GM18861 (cell line): ENCODE data around the gene OR6T1.

Experiments used
- ATAC-seq: cut with Tn5 transposase; IDR thresholded peaks from one replicate; pipeline ENCODE4 v1.9.1; 2021; ENCODE audit not compliant: unreplicated experiment

OR6T1 gene, protein sequence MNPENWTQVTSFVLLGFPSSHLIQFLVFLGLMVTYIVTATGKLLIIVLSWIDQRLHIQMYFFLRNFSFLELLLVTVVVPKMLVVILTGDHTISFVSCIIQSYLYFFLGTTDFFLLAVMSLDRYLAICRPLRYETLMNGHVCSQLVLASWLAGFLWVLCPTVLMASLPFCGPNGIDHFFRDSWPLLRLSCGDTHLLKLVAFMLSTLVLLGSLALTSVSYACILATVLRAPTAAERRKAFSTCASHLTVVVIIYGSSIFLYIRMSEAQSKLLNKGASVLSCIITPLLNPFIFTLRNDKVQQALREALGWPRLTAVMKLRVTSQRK

DNA sequence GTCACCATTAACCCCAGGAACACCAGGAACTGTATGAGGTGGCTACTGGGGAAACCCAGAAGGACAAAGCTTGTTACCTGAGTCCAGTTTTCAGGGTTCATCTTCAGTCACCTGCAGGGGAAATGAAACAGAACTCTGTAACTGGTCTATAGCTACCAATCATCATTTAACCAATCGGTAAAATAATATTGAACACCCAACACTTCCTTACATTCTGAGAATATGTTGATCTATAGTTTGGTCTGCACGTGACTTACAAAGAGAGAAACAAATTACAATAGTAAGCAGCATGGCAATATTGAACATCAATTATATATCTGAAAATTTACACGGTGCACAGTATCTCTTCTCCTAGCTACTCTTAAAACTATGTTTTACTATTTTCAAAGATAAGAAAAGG lies at the start of gene OR6T1:
Gene OR6T1, minus strand, starts transcription at position 101 of the 400 bp plus-strand sequence. Its CDS starts 0 bp downstream, at position 101.
- no peak for ATAC-seq

DNA sequence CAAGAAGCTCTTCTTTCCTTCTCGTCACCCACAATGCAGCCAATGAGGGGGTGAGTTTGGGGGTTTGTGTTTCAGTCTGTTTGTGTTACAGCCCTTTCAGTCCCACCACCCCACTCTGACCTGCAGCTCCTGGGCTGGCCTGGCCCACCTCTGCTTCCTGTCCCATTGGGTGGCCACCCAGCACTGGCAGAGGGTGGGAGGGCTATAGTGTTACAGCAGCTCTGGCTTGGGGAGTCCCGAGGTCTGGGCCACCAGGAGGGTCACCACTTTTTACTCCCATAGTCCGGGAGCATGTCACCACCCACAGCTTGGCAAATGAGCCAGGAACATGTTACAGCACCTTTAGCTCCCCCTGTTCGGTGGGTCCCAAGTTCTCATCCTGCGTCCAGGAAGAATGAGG lies 35.7 kb upstream of the OR6T1 start:
- ATAC-seq, result no peak

DNA sequence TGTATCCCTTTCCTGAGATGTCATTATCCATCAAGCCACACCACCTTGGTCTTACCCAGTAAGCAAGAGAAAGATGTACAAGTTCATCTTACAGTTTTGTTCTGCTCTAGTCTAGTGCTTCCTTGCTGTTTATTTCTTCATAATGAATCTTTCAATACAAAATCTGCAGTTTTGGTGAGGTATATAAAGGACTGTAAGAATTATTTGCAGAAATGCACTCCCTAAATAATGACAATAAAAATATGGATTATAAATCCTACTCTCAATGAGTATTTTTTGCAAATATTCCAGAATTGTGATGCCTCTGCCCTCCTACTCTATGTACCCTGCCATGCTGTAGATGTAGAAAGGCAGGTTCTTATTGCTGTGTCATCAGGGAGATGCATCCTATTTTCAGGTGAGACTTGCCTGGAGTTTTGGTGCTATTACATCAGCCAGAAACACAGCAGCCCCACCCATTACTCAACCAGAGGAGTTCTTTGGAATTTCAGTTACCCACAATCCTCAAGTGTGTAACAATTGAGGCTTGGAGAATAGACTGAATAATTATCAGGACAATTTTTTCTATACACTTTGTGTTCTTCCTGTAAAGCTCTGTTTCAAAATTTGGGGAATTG lies 34.2 kb upstream of the OR6T1 start, which contains the start of gene OR10S1:
Gene OR10S1, minus strand, starts transcription at position 51 of the 617 bp plus-strand sequence. CDS start 117 bp downstream, outside the sequence.
- no peak for ATAC-seq

DNA sequence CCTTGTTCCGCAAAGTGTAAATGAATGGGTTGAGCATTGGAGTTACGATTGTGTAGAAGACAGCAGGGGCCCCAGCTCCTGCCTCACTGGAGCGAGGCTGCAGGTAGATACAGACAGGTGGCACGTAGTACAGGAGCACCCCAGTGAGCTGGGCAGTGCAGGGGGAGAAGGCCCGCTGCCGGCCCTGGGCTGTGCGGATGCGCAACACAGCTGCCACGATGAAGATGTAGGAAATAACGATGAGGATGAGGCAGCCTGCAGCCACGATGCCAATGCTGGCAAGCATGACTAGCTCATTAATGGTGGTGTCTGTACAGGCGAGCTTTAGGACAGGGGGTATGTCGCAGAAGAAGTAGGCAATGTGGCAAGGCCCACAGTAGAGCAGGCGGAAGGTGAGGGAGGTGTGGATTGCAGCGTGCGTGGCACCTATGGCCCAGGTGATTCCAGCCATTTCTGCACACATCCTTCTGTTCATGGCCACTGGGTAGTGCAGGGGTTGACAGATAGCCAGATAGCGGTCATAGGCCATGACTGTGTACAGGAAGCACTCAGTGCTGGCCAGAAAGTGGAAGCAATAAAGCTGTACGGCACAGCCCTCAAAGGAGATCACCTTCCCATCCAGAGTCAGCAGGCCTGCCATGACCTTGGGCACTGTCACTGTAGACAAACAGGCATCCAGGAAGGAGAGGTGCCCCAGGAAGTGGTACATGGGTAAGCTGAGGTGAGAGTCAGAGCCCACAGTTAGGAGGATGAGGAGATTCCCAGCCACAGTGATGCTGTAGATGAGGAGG lies 33.3 kb upstream of the OR6T1 start:
- no peak for ATAC-seq

DNA sequence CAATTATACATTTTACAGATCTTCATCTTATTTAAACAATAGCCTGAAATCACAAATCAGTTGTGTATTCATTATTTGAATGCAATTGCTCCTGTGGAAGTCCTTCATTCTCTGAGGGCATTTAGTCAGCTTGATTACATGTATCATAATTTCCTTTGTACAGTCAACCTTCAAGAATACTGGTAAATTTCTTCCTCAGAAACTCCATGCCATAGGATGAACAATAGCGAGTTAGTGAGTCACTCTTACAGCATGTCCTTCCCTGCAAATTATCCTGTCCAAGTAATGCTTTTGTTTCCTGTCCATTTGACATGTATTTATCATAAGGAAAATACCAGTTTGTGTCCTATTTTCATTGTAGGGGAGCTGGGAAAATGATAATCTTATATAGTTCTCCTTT lies 30.2 kb upstream of the OR6T1 start:
- no peak for ATAC-seq

DNA sequence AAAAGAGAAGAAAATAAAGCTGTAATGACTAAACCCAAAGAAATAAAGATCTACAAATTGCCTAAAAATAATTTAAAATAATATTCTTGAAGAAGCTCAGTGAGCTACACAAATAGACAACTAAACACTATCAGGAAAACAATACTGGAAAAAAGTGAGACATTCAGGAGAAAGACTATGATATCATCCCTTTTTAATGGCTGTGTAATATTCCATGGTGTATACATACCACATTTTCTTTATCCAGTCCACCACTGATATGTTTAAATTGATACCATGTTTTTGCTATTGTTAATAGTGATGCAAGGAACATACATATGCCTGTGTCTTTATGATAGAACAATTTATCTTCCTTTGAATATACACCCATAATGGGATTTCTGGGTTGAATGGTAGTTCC lies 13.1 kb upstream of the OR6T1 start:
- ATAC-seq, result no peak

DNA sequence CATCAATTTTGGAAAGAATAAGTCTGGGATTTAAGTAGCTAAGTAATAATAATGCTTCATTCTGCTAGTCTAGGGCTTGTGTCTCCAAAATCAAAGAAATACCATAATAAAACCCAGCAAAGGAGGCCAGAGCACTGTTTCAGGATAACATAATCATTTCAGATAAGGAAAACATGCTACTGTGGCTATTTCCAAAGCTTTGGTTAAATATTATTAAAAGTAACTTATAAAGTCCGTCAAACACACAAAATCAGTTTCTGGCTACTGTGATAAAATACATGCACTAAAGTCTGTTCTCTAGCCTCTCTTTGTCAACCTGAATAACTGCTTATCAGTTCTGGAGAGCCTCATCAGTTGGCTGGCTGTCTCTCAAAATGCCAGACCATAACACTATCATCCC lies 1.5 kb upstream of the OR6T1 start:
- no peak for ATAC-seq

DNA sequence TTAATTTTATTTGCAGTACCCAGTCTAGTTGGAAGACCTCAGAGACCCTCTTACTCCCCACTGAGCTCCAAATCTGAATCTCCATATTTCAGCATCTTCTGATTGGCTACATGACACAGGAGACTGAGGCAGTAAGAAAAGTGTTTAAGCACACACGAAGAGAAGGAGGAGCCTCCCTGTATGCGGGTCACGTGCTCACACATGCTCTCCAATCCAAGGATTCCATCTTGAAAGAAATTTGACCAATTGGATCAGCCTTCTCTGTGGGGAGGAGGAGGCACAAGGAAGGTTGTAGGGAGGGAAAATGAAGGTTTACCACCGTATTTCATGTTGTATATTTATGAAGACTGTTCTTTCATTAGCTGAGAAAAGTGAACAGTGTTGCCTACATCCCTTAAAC lies 1.2 kb downstream of the OR6T1 start:
- ATAC-seq, result no peak

DNA sequence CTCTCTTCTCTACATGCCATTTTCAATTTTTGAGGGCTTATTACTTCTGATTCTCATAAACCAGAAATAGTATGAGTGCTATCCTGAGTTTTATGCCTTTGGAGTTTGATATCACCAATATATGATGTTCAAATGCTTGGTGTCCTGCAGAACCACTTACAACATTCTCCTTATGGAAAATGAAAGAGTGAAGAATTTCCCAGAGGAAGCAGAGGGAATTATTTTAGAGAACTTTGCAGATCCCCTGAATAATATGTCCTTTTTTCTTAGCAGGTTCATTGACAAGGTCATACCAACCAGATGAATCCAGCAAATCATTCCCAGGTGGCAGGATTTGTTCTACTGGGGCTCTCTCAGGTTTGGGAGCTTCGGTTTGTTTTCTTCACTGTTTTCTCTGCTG lies 4.3 kb downstream of the OR6T1 start, which contains the start of gene OR4D5:
Gene OR4D5, plus strand, starts transcription at position 301 of the 400 bp plus-strand sequence. Its CDS starts 0 bp downstream, at position 301.
- ATAC-seq, result no peak

DNA sequence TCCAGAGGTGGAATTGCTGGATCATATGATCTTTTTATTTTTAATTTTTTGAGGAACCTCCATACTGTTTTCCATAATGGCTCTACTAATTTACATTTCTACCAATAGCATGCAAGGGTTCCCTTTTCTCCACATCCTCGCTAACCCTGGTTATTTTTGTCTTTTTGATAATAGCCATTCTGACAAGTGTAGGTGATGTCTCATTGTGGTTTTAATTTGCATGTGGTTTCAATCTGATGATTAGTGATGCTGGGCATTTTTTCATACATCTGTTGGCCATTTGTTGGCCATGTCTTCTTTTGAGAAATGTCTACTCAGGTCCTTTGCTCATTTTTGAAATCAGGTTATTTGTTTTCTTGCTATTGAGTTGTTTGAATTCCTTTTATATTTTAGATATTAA lies 19.6 kb downstream of the OR6T1 start:
- no peak for ATAC-seq

DNA sequence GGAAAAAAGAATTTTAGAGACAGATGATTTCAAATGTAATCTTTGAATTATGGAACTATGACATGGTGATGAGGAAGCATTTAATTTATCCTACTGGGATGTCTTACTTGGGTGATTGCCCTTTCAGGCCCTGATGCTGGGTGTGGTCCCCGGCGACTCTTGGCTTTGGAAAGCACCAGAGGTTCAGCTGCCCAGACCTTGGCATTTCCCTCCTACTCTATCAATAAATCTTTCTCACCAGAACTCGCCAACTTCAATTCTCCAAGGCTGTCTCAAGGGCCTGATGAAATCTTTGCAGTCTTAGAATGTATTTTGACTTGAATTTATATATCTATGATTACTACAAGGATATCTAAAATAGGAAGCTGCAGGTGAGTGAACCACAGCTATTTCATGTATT lies 22.7 kb downstream of the OR6T1 start:
- no peak for ATAC-seq

DNA sequence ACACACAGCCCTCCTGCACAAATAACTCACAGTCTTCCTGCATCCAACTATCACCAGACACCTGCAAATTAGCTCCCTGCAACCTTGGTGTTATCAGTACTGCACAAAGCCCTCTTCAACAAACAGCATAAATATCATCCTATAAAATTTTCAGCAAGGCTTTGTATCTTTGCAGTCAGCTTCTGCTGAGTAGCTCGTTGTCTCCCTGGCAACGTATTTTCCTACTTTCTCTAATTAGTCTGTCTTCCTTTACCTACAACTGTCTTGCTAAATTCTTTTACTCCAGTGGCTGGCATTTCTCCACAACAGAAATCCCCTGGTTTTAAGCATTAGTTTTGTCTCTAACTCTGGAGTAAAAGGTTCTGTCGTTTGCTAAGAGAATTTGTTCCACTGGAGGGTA lies 37.8 kb downstream of the OR6T1 start:
- ATAC-seq, result no peak

DNA sequence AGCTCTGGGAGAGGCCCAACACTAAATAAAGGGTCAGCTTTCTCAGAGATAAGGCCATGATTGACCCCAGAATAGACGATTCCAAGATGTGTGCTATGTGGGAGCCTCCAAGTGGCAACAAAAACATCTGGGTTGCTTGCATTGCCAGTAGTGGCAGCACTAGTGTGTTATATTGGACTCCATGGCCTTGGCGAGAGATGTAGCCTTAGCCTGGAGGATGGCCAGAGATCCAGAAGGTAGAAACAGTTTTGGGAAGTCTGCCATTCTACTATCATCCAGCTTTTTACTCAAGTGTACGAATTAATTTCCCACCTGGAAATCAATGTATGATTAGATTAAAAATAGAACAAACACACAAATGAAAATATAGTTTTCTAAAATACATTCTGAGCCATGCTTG lies 38.7 kb downstream of the OR6T1 start:
- ATAC-seq, result no peak

DNA sequence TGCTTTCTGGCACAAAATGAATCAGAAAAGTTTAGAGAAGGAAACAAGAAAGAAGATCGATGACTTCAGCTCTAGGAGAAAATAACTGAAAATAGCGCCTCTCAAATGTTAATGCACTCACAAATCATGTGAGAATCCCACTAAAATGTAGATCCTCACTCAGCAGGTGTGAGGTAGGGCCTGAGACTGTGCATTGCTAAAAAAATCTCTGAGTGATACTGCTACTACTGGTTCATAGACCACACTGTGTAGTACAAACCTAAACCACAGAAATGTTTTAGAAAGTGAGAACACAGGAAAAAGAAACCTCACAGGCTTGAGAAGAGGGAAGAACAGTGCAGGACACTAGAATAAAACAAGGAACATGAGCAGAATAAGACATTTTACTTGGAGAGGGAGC lies 39.7 kb downstream of the OR6T1 start:
- no peak for ATAC-seq

DNA sequence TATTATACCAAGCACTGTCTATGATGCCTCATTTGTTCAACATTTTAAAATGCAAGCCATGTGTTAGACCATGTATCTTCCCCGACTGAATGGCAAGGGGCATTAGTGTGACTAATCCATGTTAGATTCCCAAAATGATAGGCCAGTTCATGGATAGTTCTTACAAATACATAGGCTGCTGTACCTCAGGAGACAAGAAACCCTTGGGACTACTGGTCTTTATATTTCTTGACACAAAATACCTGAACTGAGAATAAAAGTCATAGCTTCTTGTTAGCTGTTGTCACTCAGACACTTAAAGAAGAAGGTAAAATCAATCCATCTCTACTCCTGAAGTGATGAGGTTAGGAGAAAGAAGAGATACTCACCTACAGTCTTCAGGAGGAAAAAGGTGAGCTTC lies 41.8 kb downstream of the OR6T1 start, which contains the start of gene OR8D4:
Gene OR8D4, plus strand, starts transcription at position 301 of the 400 bp plus-strand sequence. CDS start 4,265 bp downstream, outside the sequence.
- ATAC-seq, result no peak

DNA sequence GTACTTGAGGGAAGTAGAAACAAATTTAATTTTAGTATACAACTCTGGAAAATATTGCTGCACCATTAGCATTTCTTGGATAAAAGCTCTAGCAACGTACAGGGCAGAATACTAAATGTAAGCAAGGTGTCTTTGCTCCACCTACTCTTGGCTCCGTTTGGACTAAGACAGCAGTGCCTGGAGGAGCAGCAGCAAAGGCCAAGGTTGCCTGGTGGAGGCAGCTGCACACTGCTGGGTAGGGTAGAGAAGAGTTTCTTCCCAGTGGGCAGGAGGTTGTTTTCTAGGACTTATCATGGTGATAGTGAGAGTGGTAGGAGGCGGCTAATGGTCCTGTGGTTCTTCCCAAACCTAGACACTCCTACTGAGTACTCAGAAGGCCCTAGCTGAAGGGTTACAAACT lies 43.8 kb downstream of the OR6T1 start:
- no peak for ATAC-seq
